GM21723 (cell line): ENCODE results near the gene CRYBA1.
"Not testable (repeated sequence)": the region's sequence is repeated elsewhere in the genome, so short reads cannot be mapped to it uniquely, and the experiment has no call there.

Experiments used
- ATAC-seq: cut with Tn5 transposase; IDR thresholded peaks from one replicate; pipeline ENCODE4 v1.9.1; 2021; ENCODE audit warnings: mild to moderate bottlenecking, moderate library complexity; ENCODE audit not compliant: unreplicated experiment

Gene CRYBA1

GRCh38 chr17:29246628-29247027, at the start of gene CRYBA1:
Gene CRYBA1, plus strand, starts transcription at chr17:29246859. Its CDS starts 5 bp downstream, at chr17:29246864.
- no peak for ATAC-seq

DNA sequence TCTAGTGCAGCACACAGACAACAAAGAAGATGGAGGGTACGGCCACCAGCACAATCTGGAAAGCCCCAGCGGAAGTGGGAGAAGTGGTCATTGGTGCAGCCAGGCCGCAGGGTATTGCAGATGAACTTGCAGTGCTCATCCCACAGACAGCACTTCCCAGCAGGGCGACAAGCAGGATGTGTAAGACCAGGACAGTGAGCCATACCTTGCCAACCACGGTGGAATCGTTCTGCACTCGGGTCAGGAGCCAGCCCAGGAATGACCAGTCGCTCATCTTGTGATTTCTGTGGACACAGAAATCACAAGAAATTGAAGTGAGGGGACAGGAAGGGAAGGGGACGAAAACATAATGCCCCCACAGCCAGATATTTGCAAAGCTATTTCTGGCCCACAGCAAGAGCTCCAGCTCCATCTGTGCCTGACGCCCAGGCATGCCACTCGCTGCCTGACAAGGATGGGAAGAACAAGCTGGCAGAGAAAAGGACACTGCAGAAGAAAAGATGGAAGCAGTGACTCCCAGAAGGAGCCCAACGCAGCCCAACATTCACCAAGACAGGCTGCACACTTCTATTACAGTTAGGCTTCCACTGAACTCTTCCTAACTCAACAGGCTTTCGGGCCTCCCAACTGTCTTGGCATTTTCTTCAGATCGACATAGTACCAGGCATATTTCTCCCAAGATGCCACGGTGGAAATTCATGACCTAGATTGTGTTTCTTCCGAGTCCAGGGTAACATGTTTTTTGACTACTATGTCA, 49.0 kb upstream of the CRYBA1 start:
- ATAC-seq = no peak

DNA sequence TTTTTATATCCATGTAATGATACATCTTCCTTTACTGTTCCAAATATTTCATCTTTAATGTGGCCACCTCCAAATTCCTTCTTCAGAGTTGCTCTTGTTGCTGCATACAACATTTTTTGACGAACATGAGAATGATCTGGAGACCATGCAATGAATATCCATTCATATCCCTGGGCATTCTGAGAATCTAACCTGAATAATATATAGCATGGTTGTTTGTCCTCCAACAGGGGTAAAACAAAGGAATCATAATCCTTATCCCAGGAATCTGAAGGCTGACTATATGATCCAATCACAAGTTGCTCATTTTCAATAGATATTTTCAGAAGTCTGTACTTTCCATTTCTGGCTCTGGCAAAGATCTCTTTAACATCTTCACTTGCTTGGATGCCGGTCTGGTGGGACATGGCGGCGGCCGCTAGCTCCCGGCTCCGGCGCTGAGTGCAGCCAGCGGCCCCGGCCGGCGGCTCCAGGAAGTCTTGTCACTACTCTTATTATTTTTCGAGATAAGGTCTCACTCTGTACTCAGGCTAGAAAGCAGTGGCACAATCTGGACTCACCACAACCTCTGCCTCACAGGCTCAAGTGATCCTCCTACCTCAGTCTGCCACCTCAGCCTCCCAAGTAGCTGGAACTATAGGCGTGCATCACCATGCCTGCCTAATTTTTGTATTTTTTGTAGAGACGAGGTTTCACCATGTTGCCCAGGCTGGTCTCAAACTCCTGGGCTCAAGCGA, 42.4 kb upstream of the CRYBA1 start:
- ATAC-seq = not testable (repeated sequence)

DNA sequence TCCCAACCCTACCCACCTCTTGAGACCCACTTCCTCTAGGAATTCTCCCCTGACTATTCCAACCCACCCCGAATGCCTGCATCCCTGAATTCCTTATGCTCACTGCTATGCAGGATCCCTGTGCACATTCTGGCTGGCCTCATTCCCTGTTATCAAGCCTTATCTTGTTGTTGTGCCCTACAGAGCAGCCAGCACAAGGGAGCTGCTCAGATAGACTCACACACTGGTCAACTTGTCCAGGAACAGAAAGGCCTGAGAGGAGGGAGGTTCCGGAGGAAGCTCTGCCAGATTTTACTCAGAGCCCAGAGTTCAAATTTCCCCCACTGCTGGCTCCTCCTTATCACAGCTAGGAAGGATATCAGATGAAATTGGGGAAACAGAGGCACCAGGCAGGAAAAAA, 41.6 kb upstream of the CRYBA1 start:
- no peak for ATAC-seq

- ATAC-seq = no peak
Observed at GRCh38 chr17:29207975-29208374, 38.7 kb upstream of the CRYBA1 start.

DNA sequence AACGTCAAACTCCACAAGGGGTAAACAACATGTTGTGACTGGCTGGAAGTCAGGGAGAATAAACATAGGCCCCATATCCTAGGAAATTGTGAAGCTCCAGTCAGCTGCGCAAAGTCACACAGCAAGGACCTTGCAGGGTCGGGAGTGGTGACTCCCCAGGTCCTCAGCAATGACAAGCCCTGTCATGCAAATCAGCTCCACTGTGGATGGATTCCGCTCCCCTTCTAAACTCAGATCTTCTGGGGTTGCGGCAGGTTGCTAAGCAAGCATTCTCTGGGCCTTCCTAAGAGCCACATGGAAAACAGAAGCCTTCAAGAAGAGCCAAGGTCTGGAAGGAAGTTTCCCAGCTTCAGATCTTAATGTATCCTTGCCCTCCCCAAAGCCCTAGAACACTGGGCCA, 37.6 kb upstream of the CRYBA1 start:
- ATAC-seq = no peak

DNA sequence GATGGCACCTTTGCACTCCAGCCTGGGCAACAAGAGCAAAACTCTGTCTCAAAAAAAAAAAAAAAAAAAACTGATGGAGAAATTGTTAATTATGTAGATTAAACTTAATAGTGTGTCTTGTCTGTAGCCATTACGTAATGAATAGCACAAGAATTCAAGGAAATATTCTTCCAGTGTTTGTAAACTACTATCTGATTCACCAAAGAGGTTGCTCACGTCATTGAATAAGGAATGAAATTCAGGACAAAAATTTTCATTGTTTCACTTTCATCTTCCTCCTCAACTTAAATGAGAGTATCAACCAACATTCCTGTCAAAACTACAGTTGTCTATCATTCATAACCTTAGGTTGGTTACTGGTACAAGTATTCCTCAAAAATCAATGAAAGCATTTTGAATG, 35.8 kb upstream of the CRYBA1 start:
- no peak for ATAC-seq

DNA sequence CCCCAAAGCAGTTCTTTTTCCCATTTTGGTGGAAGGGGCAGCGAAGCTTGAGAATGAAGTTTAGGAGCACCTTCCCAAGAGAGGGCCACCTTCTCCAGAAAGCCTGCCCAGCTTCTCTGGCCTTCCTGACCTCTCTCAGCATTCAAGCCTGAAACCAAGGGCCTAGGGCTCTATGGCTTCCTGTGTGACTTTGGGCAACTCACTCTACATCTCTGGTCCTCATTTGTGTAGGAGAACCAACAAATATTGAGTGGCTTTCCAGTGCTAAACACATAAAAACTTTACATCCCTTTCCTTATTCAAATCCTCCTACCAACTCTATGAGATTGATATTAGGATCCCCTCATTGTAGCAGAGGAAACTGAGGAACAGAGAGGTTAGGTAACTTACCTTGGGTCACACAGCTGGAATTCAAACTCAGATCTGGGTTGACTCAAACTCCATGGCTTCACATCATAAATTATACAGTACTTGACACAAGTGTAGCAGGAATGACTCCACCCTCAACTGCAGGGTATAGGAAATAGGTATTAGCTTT, 34.5 kb upstream of the CRYBA1 start:
- no peak for ATAC-seq

DNA sequence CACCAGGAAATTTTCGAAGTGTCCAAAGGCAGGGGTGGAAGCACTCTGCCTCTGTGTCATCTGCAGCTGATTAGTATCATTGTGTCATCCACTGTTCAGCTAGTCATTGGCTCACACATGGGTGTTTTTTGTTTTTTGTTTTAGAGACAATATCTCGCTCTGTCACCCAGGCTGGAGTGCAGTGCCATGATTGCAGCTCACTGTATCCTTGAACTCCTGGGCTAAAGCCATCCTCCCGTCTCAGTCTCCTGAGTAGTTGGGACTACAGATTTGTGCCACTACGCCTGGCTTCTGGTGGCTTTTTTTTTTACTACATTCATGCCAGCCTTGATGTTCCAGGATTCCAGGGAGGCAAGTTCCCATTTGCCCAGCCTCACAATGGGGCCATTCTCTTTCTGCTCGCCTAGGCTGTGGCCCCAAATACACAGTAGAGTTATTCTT, 34.0 kb upstream of the CRYBA1 start:
- ATAC-seq = no peak

GRCh38 chr17:29214215-29215146, 32.2 kb upstream of the CRYBA1 start:
- no peak for ATAC-seq

- ATAC-seq = no peak
Observed at GRCh38 chr17:29215174-29215573, 31.5 kb upstream of the CRYBA1 start.

- ATAC-seq = no peak
Observed at GRCh38 chr17:29215717-29216116, 30.9 kb upstream of the CRYBA1 start.

GRCh38 chr17:29216181-29216580, 30.5 kb upstream of the CRYBA1 start:
- ATAC-seq = no peak

DNA sequence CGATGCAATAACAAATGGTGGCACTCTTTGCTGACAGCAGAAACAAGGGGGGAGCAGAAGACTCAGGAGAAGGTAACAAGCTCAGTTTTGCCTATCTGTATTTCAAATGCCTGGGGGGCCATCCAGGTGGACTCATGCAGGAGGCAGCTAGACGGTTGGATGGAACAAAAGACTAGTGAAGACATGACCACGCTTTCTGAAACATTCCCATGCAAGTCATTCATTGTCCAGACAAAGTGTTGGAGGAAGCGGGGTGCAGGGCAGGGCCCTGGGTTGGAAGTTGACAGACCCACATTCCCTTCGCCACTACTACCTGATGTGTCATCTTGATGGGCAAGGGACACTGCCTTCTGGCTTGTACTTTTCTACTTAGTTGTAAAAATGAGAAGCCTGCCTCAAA, 29.8 kb upstream of the CRYBA1 start:
- no peak for ATAC-seq

DNA sequence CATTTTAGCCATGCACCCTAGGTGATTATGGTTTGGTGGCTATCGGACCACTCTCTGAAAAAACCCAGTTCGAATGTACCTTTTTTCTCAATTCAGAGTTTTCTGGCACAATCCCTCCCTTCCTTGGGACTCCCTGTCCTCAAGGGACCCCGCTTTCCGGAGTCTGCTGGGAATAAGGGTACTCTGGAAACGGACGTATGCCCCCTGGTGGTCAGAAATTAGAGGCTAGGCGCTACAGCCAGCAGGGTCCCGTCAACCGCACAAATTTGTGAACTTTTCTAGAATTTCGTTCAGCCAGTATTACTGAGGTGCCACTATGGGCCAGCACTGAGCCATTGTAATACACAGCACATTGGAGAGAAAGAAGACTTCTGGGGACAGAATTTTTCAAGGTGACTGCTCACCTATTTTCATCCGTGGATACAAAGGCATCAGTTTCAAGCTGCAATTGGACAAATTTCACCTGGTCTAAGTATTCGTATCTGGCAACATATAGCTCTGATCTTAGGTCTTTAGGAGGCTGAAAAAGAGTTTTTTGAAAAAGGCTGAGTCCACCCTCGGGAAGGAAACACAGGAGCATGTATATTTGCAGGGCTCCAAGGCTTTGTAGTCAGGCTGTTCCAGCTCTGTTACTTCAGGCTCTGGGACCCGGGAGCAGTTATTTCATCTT, 27.1 kb upstream of the CRYBA1 start:
- peak; percentile 63 for ATAC-seq

GRCh38 chr17:29221338-29221737, 25.3 kb upstream of the CRYBA1 start:
- ATAC-seq = not testable (repeated sequence)

- ATAC-seq = no peak
Observed at GRCh38 chr17:29225396-29225795, 21.3 kb upstream of the CRYBA1 start.

- no peak for ATAC-seq
Observed at GRCh38 chr17:29233301-29233700, 13.4 kb upstream of the CRYBA1 start.

- ATAC-seq = not testable (repeated sequence)
Observed at GRCh38 chr17:29234972-29235371, 11.7 kb upstream of the CRYBA1 start.

- no peak for ATAC-seq
Observed at GRCh38 chr17:29235904-29236303, 10.8 kb upstream of the CRYBA1 start.
